Tibial artery (tissue), 4 donors: ENCODE data around the gene ODAD4.

ENCODE experiments used
- DNase-seq, 2 donors: peaks; one replicate each; pipeline ENCODE4 v3.0.0-alpha.2; 2019
- H3K27ac ChIP-seq, 2 donors: fragments of 200-600 bp; sonication (generic) in 1 of 2; 1 replicate in 1 of 2; 2 replicates in 1 of 2; pipeline ENCODE4 v1.5.1; 2018 to 2019; ENCODE audit warnings: mild to moderate bottlenecking in 1 of 2
- H3K27me3 ChIP-seq, 2 donors: fragments of 200-600 bp; sonication (generic) in 1 of 2; one replicate each; pipeline versions ENCODE4 v1.5.1 to v1.6.0; 2016 to 2019
- H3K36me3 ChIP-seq, 3 donors: fragments of 200-600 bp; sonication (generic) in 2 of 3; one replicate each; pipeline ENCODE4 v1.5.1; 2016 to 2019; ENCODE audit warnings: mild to moderate bottlenecking in 2 of 3
- H3K4me1 ChIP-seq, 4 donors: fragments of 200-600 bp; sonication (generic) in 2 of 4; 1 replicate in 3 of 4; 2 replicates in 1 of 4; pipeline ENCODE4 v1.5.1; 2016 to 2019
- H3K4me3 ChIP-seq, 2 donors: fragments of 200-600 bp; sonication (generic) in 1 of 2; 1 replicate in 1 of 2; 2 replicates in 1 of 2; pipeline ENCODE4 v1.5.1; 2018 to 2019; ENCODE audit warnings: mild to moderate bottlenecking in 2 of 2
- H3K9me3 ChIP-seq, 3 donors: fragments of 200-600 bp; sonication (generic) in 1 of 3; one replicate each; pipeline ENCODE4 v1.5.1; 2016 to 2019
- CTCF ChIP-seq, 2 experiments: fragments of 200-600 bp in 1 of 2; fragments of 450-650 bp in 1 of 2; IDR thresholded peaks; one replicate each; pipeline ENCODE4 v1.5.1; 2017 to 2019; ENCODE audit warnings: antibody characterized with exemption in 2 of 2, mild to moderate bottlenecking in 1 of 2, moderate library complexity in 1 of 2
- intact Hi-C: fragments of 100-400 bp; cut with DNase I; formaldehyde crosslinking; loops from one replicate; pipeline ENCODE4 v1.15.0; 2023; ENCODE audit warnings: low total_unique reads

Gene ODAD4

DNA sequence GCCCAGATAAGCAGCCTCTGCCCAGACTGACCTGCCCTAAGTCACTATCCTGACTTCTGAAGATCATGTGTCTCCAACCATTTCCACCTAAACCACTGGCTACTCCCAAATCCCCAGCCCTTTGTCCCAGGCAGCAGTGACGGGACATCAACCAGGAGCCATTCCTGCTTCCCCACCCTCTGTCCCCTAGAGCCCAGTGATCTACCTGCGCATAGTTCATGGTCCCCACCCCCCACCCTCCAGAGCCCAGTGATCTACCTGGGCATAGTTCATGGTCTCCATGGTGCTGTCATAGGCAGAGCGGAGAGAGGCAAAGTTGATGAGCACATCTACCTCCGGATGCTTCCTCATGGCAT, 38.4 kb upstream of the ODAD4 start:
- Histone ChIP-seq H3K9me3 (no peaks in the 10 kb centered on the region), H3K4me3 (no peak overlapping the region), H3K27ac (no peak overlapping the region), H3K27me3 (no peaks in the 10 kb centered on the region), H3K36me3 (peaks cover 72 to 97% (median 83%) of the 10 kb centered on the region in 3 donors), H3K4me1 (no peaks in the 10 kb centered on the region)
- DNase-seq = no peak
- no peak for TF ChIP-seq CTCF (IDR thresholded peaks at IDR 0.05)
- intact Hi-C loops = no loop called here

GRCh38 chr17:41893384-41893783, 37.0 kb upstream of the ODAD4 start:
- no peak for DNase-seq
- Histone ChIP-seq H3K27me3 (no peaks in the 10 kb centered on the region), H3K27ac (no peak overlapping the region), H3K4me3 (no peak overlapping the region), H3K4me1 (no peaks in the 10 kb centered on the region), H3K9me3 (no peaks in the 10 kb centered on the region), H3K36me3 (peaks cover 71 to 97% (median 83%) of the 10 kb centered on the region in 3 donors)
- no peak for TF ChIP-seq CTCF (IDR thresholded peaks at IDR 0.05)
- intact Hi-C loops = no loop called here

- intact Hi-C loops = no loop called here
- Histone ChIP-seq H3K36me3 (peaks cover 74 to 98% (median 85%) of the 10 kb centered on the region in 3 donors), H3K27ac (no peak overlapping the region), H3K9me3 (no peaks in the 10 kb centered on the region), H3K4me1 (no peaks in the 10 kb centered on the region), H3K4me3 (no peak overlapping the region), H3K27me3 (no peaks in the 10 kb centered on the region)
- no peak for DNase-seq
- no peak for TF ChIP-seq CTCF (IDR thresholded peaks at IDR 0.05)
Measured at GRCh38 chr17:41894791-41895331, 35.6 kb upstream of the ODAD4 start.

GRCh38 chr17:41895617-41896016, 34.8 kb upstream of the ODAD4 start:
- no peak for TF ChIP-seq CTCF (IDR thresholded peaks at IDR 0.05)
- Histone ChIP-seq H3K27me3 (no peaks in the 10 kb centered on the region), H3K4me1 (no peaks in the 10 kb centered on the region), H3K27ac (no peak overlapping the region), H3K4me3 (no peak overlapping the region), H3K36me3 (peaks cover 73 to 98% (median 91%) of the 10 kb centered on the region in 3 donors), H3K9me3 (no peaks in the 10 kb centered on the region)
- DNase-seq = no peak
- intact Hi-C loops = no loop called here

- Histone ChIP-seq H3K9me3 (no peaks in the 10 kb centered on the region), H3K4me3 (no peak overlapping the region), H3K4me1 (no peaks in the 10 kb centered on the region), H3K36me3 (peaks cover 68 to 100% (median 91%) of the 10 kb centered on the region in 3 donors), H3K27me3 (no peaks in the 10 kb centered on the region), H3K27ac (no peak overlapping the region)
- DNase-seq = no peak
- no peak for TF ChIP-seq CTCF (IDR thresholded peaks at IDR 0.05)
- intact Hi-C loops = no loop called here
Measured at GRCh38 chr17:41896726-41897125, 33.7 kb upstream of the ODAD4 start.

DNA sequence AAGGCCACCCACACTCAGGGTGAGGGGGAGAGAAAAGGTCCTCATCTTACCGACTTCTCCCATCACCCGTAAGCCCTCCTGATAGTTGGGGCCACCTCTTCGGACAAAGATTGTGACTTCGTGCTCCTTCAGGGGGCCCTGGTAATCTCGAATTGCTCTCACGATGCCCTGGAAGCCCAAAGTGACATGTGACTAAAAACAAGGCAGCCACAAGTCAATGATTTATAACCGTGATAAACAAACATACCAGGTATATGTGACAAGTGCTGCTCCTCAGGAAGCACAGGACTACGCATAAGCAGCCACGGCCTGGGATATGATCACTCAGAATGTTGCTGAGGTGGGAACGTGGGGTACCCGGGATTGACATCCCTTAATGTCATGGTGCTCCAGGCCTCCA, 28.8 kb upstream of the ODAD4 start:
- Histone ChIP-seq H3K9me3 (no peaks in the 10 kb centered on the region), H3K27me3 (no peaks in the 10 kb centered on the region), H3K36me3 (peaks cover 56 to 100% (median 89%) of the 10 kb centered on the region in 3 donors), H3K4me1 (no peaks in the 10 kb centered on the region), H3K27ac (no peak overlapping the region), H3K4me3 (no peak overlapping the region)
- TF ChIP-seq CTCF (IDR thresholded peaks at IDR 0.05) = no peak
- DNase-seq = no peak
- intact Hi-C loops = no loop called here
